Cardiac atrium fibroblast (primary cell): ENCODE results near the gene RAB3D. TPM values are rescaled to one million over a fixed set of nuclear protein-coding genes. Genes with fewer than 3 reads are reported as not detected.

Source experiments
- total RNA-seq: library from RNA; depleted of rRNA; stranded (reverse); fragments of >200 nt; gene quantifications from 2 replicates; pipeline ENCODE4 v1.2.3, GENCODE V29; 2015

The RAB3D gene, protein sequence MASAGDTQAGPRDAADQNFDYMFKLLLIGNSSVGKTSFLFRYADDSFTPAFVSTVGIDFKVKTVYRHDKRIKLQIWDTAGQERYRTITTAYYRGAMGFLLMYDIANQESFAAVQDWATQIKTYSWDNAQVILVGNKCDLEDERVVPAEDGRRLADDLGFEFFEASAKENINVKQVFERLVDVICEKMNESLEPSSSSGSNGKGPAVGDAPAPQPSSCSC
- total RNA-seq, result 16.4 and 25.6 TPM in 2 replicates

DNA sequence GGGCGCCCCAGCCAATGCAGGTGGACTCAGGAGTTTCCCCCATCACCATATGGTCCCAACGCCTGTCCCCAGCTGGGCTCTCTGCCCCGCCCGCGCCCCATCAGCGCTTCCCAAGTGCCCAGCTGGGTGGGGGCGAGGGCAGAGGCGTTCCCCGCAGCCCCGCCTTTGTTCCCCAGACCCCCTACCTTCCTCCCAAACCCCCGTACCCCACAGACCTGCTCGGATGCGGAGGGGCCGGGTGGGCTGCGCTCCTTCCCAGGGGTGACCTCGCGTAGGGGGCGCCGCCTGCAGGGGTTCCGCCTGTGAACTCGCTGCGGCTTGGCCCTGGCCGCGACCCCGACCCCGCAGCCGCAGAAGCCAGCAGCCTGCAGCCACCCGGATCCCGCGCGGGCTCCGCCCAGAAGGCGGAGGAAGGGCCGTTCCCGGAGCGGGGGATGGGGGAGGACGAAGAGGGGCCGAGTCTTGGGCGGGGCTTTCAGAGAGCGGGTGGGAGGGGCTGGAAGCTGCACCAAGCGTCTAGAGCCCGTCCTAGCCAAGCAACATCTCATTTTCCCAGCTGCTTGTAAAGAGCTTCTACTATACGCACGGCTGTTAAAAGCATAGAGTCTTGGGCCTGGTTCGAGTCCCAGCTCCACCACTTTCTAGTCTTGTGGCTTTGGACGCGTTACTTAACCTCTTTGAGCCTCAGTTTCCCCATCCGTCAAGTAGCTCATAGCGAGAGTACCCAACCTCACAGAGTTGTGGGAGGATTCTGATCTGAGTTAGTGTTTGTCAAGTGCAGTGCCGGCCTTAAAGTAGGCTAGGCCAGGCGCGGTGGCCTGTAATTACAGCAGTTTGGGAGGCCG, at the start of gene RAB3D:
RAB3D (minus strand) TSS at position 404 of the 845 bp plus-strand sequence. CDS start 2,258 bp downstream, outside the sequence.

DNA sequence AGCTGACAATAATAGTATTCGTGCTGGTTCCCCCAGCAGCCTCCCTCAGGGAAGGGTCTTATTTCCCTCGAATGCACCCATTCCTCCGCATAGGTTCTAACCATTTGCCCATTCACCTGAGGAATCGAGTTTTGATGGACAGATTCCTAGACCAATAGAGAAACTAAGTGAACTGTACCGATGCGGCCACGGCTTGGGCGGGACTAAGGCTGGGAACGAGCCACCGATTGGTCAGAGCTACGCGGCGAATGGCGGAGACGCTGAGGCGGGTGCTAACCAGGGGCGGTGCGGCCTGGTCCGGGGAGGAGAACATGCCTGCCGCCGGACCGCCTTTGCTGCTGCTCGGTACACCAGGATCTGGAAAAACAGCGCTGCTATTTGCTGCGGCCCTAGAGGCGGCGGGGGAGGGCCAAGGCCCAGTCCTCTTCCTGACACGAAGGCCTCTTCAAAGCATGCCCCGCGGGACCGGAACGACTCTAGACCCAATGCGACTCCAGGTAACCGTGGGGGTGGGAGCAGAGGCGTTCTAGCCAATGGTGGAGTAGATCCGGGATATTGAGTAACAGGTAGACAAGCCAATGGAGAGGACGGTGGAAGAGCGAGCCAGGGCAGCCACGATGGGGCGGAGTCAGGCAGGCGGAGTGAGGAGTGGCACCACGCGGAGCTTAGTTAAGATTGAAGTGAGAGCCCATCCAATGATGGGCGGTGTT, 35.1 kb upstream of the RAB3D start, which contains the start of gene SWSAP1:
SWSAP1 (plus strand) TSS at position 234 of the 710 bp plus-strand sequence; CDS start at position 249, 15 bp downstream.

DNA sequence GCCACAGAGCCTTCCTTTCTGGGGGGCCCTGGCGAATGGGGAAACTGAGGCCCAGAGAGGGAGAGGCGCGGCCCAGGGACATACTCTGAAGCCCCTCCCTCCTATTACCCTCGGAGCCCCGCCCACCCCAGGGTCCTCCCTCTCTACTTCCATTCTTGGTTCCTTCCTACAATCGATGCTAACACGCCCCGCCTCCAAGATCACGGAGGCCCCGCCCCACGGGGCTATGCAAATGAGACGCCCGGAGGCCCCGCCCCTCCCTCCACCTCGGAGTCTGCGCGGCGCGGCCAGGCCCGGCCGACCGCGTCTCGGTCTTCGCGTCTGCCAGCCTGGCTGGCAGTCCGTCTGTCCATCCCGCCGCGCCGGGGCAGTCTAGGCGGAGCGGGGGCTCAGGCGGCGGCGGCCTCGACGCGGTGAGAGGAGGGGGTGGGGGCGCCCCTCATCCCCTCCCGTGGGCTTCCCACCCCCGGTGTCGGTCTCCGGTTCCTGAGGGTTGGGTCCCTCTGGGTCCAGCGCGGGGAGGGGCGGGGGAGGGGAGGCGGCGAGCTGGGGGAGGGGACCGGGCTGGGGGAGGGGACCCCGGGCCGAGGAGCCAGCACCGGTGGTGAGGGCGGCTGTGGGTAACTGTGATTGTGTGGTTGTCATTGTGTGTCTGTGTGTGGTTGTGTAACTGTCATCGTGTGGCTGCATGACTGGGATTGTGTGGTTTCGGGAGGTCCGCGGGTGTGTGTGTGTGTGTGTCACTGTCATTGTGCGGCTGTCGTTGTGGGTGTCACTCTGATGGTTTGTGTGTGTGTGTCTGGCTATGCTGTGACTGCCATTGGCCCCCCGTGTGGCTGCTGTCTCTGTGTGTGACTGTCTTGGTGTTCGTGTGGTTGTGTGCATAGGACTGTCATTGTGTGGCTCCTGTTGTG, 16.0 kb upstream of the RAB3D start, which contains the start of gene PLPPR2:
PLPPR2 (plus strand) TSS at position 273 of the 914 bp plus-strand sequence. CDS start 2,242 bp downstream, outside the sequence.

DNA sequence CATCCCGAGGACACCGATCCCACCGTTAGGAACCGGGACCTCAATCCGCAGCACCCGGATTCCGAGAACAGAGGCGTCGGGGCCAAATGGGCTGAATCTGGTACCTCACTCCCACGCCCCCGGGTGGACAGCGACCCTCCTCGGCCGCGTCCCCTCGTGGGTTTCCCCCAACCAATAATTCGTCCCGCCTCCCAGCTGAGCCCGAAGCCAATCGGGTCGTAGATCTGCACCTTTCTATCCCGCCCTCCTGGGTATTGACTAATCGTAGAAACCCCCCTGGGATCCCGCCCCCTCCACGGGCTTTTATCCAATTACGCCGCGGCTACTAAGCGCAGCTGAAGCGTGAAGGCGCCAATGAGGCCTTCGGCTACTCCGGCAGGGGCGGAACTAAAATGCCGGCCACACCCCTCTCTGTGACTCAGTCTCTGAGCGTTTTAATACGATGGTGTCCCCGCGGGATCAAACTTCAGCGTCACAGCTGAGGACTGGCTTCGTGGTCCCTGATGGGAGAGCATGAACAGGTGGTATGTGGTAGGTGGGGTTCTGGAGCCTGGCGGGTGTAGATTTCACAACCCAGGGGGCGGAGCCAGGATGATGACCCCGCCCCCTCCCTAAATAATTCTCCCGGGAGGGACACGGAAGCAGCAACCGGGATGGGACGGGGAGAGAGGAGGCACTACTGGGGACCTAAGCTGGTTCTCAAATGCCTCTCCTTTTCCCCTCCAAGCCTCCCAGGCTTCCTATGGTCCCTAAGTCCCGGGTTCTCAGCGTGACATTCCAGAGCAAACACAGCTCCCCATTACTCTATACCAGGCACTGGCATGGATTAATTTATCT, 6.9 kb upstream of the RAB3D start, which contains the start of the genes CCDC159 and TMEM205:
CCDC159 (plus strand) TSS at position 416 of the 837 bp plus-strand sequence; CDS start at position 504, 88 bp downstream.
TMEM205 (minus strand) TSS at position 165 of the 837 bp plus-strand sequence. CDS start 649 bp downstream, outside the sequence.

GRCh38 chr19:11295665-11296245, 43.7 kb downstream of the RAB3D start, which contains the start of gene TSPAN16:
TSS of gene TSPAN16 (plus strand) at chr19:11296160. CDS start at chr19:11296298, 138 bp downstream.

Other genes with a start within 250 kb of the RAB3D start
- 5.0 and 13.5 TPM in 2 replicates for gene SPC24, start 183.9 kb downstream of the RAB3D start, total RNA-seq
- 157 and 175 TPM in 2 replicates for gene KANK2, start 142.1 kb downstream of the RAB3D start, total RNA-seq
- not detected in 2 replicates for gene ANGPTL8, start 100.0 kb downstream of the RAB3D start, total RNA-seq
- gene DOCK6, start 77.1 kb downstream of the RAB3D start, total RNA-seq, result 25.1 and 29.4 TPM in 2 replicates
- gene TSPAN16, start 43.5 kb downstream of the RAB3D start, total RNA-seq, result not detected in 2 replicates
- 105 and 189 TPM in 2 replicates for gene TMEM205, start 6.6 kb upstream of the RAB3D start, total RNA-seq
- 7.6 and 8.1 TPM in 2 replicates for gene CCDC159, start 6.9 kb upstream of the RAB3D start, total RNA-seq
- 54.5 and 59.3 TPM in 2 replicates for gene PLPPR2, start 15.8 kb upstream of the RAB3D start, total RNA-seq
- gene SWSAP1, start 35.0 kb upstream of the RAB3D start, total RNA-seq, result 0.18 and 1.3 TPM in 2 replicates
- gene EPOR, start 44.7 kb upstream of the RAB3D start, total RNA-seq, result 11.4 and 11.5 TPM in 2 replicates
- 6.0 and 7.2 TPM in 2 replicates for gene RGL3, start 79.7 kb upstream of the RAB3D start, total RNA-seq
- 0.65 TPM in 1 of 2 replicates, not detected in the other for gene ODAD3, start 95.5 kb upstream of the RAB3D start, total RNA-seq
- 247 and 249 TPM in 2 replicates for gene PRKCSH, start 96.0 kb upstream of the RAB3D start, total RNA-seq
- not detected in 2 replicates for gene ELAVL3, start 141.4 kb upstream of the RAB3D start, total RNA-seq
- gene ZNF653, start 166.2 kb upstream of the RAB3D start, total RNA-seq, result 3.1 and 14.4 TPM in 2 replicates
- gene ECSIT, start 189.5 kb upstream of the RAB3D start, total RNA-seq, result 27.4 and 33.5 TPM in 2 replicates
- gene CNN1, start 199.2 kb upstream of the RAB3D start, total RNA-seq, result 3.2 and 3.6 TPM in 2 replicates
- 34.5 and 34.7 TPM in 2 replicates for gene ELOF1, start 219.6 kb upstream of the RAB3D start, total RNA-seq
- gene ACP5, start 238.0 kb upstream of the RAB3D start, total RNA-seq, result 1.3 TPM in 1 of 2 replicates, not detected in the other